GM18511 (cell line): Measurements from ENCODE around the gene RNF144A.
"Not testable (repeated sequence)": the region's sequence is repeated elsewhere in the genome, so short reads cannot be mapped to it uniquely, and the experiment has no call there.

Experiments used
- ATAC-seq: cut with Tn5 transposase; IDR thresholded peaks from one replicate; pipeline ENCODE4 v1.9.1; 2021; ENCODE audit warnings: mild to moderate bottlenecking, moderate library complexity; ENCODE audit not compliant: unreplicated experiment

Gene RNF144A

DNA sequence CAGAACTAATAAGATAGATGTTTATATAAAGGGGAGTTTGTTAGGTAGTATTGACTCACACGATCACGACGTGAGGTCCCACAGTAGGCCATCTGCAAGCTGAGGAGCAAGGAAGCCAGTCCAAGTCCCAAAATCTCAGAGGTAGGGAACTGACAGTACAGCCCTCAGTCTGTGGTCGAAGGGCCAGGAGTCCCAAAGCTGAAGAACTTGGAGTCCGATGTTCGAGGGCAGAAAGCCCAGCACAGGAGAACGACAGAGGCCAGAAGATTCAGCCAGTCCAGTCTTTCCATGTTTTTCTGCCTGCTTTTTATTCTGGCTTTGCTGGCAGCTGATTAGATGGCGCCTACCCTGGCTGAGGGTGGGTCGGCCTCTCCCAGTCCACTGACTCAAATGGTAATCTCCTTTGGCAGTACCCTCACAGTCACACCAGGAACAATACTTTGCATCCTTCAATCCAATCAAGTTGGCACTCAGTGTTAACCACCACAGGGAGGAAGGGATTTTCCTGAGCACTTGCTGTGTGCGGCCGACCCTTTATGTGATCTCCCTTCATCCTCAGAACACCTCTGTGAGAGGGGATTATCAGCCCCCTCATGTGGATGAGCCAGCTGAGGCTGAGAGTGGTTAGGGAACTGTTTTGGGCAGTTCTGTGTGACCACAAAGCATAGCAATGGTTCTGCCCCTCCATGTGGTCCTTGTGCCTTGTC is 78.3 kb downstream of the RNF144A start:
- ATAC-seq, result no peak

DNA sequence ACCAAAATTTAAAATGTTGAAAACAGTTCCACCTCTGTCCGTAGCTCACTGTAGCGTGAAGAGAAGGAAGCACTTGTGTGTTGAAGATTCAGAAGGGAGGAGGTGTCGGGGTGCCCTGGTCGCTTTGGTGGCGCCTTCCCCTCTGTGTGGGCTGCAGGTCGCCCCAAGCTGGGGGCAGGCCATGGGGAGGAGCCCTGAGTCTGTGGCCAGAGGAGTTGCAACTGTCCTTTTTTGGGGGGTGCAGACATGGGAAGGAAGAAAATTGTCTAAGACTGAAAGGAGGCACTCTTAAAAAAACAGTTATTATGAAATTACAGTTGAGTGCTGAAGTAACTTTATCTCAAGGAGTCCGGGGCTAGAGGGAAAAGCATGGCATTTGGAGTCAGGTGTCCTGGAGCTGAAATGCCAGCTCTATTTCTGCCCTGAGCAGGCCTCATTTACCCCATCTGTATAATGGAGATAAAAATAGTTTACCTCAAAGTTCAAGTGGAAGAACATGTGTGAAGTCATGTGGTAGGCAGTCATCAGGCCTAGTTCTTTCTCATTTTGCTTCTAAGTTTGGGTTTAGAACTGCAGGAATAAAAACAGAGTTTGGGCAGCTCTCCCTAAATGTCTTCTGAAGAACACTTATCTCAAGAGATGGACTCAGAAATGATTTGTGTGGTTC is 82.1 kb downstream of the RNF144A start:
- ATAC-seq, result peak; percentile 94

DNA sequence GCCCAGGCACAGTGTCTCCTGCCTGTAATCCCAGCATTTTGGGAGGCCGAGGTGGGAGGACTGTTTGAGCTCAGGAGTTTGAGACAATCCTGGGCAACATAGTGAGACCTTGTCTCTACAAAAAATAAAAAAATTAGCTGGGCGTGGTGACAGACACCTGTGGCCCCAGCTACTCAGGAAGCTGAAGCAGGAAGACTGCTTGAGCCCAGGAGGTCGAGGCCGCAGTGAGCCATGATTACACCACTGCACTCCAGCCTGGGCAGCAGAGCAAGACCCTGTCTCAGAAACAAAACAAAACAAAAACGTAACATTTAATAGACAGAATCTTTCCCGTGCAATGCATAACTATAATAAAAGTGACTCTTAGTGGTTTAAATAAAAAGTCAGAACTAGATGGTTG is 84.2 kb downstream of the RNF144A start:
- not testable (repeated sequence) for ATAC-seq

DNA sequence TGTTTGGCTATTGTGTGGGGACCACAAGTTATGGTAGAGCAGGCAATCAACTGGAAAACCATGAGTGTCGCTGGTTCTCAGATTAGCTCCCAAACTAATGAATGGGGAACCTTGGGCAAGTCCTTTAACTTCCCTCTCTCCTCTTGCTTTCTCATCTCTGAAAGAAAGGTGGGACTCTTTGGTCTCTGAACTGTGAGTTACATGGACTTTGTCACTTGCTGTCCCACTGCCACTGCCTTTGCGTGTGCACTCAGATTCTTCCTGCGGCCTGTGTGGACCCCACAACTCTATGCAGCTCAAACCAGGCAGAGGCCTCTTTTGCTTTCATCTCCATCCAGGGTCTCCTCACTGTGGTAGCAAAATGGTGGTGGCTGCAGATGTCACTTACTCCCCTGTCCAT is 86.7 kb downstream of the RNF144A start:
- ATAC-seq, result no peak

DNA sequence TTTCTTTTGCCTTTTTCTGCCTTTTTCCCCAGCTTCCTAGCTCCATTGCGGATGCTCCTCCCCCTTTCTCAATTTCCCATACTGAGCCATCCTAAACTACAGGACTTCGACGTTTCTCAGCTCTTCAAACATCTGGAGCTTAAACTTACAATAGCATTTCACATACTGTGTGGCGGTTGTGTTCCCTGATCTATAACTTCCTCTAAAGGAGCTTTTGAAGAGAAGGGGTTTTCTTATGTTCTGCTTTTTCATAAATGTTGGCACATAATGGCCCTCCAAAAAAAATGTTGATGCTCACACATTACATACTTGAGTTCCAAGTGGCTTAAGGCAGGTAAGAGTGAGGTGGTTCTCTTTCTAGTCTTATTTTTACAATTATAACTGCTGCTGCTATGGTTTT is 87.4 kb downstream of the RNF144A start:
- no peak for ATAC-seq

DNA sequence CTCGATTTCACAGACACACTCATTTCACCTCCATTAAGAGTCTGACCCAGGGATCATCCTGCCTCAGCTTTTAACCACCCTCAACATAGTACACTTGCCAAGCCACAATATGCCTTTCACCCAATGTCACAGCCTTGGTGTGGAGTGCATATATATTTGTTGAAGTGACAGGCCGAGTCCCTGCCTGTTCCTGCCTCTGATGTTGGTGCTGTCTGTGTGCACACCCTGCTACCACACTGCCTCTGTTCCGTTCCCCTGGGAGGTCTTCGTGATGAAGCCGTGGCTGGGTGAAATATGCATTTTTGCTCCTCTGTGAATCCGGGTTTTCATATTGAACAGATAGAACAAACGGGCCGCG is 90.3 kb downstream of the RNF144A start:
- no peak for ATAC-seq

DNA sequence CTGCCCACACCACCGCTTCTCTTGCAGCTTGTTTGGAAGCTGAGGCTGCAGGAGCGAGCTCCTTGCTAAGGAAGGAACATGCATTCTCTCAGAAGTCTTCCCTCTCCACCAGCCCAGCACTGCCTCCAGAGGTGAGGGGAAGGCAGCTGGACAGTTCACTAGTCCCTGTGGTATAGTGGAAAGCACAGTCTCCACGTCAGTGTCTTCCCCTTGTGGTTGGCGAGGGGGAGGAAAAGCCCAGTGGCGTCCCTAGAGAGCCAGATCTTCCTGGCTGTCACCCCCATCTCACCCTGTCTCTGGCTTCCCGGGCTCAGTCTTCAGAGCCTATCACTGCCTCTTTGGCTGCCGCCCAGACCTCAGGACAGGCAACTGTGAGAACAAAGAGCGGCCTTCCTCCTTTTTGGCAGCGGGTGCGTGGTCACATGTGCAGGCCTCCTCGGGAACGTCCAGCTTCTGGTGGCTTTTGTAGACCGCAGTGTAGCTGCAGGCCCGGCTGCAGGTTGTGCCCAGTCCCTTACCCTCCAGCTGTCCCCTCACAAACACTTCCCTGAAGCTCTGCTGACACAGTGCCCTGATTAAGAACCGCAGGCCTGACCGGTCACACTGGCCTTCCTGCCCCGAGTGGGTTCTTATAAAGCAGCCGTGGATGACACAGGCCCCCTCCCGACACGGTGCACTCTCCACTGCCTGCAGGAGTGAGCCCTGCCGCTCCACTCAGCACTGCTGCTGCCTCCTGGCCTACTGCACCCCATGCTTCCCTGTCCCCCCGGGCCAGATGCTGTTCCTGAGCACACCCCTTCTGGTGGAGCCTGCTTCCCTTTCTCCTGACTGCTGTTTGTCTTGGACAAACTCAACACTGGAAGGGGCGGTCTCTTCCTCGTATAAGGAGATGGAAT is 90.9 kb downstream of the RNF144A start:
- no peak for ATAC-seq

DNA sequence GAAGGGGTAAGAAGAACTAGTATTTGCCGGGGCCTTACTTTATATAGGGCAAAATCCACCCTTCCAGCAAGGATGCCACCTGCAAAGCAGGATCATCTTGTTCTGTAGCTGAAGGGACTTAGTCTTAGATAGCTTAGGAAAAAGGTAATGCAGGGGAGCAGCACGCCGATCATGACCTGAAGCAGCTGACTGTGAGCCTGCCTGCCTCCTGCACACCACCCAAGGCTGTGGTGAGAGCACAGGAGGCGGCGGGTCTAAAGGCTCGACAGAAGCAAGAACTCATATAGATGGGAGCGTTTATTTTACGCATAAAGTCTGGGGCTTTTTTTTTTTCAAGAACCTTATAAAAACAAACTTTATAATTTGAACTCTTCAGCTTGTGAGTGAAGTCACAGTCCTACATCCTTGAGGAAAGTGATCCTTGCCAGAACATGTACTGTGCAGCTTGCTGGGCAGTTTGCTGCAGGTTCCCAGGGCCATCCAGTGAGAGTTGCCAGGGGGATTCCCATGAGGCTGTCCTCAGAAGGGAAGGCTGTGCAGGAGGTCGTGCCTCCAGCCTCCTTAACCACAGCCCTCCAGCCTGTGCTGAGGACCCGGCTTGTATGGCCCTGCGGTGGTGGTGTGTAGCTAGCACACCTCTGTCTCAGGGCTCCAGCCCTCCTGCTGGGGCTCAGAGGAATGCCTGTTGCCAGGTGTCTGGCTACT is 92.1 kb downstream of the RNF144A start:
- ATAC-seq, result no peak

DNA sequence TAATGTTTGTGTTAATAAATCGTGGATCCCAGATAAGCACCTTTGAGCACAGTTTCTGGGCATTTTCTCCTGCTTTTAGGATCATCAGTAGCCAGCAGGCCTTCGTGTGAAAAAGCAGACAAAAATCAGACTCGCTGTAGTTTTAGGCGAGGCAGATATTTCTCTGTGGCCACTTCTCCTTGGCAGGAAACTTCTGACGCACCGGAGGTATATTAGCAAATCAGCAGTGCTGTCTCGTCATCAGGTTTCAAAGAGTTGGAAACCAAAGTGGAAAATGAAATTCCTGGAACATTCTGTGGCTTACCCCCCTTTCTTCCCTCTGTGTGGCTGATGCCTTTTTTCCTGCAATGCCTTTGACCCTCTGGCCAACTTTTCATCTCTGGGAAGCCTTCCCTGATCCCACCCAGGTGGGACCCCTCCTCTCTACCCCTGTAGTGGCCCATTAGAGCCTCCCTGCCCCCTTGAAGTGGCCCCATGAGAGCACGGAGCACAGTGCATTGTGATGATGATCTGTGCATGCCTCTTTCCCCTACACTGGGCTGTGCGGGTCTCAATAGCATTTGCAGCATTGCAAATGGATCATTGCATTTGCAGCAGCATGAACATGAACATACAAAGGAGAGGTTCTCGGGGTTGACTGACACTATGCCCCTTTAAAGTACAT is 93.3 kb downstream of the RNF144A start:
- no peak for ATAC-seq

DNA sequence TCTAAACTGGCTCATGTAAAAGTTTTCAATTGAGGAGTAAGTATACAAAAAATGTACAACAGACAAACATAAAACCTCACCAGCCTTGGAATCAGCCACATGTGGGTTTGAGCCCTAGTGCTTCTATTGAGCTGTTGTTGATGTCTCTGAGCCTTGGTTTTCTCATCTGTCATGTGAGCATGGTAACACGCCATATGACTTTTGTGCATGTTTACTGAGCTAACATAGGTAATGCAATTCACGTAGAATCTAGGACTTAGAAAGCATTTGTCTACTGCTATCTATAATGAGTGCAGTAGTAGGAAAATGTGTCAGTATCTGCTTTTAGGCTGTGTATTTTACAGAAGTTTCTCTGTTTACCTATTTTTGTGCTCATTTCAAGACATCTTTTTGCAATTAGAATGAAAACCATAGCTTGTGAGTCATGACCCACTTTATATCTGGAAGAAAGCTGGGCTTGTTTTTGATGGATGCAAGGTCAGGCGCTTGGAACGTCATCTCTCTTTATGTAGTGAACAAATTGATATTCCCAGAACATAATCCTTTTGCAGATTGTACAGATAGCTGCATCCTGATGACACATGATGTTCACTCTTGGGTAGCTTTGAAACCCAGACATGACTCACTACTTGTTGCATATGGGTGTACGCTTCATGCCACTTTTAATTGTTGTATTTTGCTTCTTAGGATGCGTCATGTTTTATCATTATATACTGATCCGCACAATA is 94.3 kb downstream of the RNF144A start:
- no peak for ATAC-seq

DNA sequence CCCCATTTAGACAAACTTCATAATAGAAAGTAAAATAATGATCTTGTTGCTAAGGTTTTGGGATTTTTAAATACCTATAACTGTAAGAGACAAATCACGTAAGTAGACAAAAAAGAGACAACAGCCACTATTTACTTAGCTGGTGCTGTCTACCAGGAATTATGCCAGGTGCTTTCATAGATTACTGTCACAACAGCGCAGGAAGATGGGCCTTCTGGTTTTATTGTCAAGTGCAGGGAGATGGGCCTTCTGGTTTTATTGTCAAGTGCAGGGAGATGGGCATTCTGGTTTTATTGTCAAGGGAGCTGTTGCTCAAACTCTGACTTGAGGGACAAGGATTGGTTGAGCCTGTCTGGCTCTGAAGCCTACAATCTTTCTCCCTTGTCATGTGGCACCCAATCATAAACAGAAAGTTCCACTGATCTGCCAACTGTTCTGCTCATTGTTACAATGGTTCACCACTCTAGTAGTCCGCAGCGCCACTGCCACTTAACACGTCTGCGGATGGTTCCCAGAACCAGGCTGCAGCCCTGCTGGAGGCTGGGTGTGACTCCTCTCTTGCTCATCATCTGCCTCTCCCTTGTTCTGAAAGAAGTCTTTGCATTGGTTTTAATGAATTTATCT is 95.0 kb downstream of the RNF144A start:
- ATAC-seq, result no peak

DNA sequence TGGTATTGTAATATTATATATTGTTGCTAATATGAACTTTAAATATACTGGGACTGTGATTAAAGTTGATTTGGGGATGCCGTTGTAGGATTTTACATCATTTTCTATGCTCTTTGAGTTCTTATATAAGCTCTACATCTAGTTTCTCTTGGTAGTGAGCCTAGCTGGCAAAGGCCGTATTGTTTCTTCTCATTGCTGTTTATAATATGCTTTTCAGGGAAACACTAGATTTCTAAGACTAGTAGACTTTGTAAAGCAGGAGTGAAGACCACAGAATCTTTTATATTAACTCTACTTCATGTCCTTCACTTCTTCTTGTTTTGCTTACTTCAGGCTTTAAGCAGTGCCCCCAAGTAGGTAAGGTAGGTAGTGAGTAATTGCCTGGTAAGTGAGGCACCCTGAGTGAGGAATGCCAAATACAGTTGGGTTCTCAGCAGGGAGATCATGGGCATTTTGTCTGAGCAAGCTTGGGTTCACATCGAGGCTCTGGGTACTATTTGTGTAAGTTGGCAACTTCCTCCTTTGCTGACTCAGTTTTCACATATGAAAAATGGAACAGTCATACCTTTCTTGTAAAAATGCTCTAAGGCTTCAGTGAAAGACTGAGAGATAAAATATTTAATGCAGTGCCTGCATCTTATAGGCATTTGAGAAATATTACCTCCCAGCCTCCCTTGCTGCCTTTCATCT is 96.4 kb downstream of the RNF144A start:
- ATAC-seq, result no peak

DNA sequence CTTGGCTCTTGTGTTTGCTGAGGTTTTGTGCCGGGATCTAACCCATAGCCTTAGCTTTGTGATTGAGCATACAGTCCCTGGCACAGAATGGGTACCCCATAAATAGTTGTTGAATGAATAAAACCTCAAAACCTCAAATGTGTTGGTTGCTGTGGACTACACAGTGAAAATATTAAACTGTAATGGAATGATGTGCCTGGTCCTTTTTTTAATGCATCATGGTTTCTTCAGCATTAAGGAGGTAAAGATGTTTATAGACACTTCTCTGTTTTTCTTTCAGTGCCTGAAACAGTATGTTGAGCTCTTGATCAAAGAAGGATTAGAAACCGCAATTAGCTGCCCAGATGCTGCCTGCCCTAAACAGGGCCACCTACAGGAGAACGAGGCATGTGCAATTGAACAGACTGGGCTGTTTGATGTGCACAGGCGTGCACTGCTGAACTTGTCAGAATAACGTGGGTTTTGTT is 97.0 kb downstream of the RNF144A start:
- peak; percentile 79 for ATAC-seq

DNA sequence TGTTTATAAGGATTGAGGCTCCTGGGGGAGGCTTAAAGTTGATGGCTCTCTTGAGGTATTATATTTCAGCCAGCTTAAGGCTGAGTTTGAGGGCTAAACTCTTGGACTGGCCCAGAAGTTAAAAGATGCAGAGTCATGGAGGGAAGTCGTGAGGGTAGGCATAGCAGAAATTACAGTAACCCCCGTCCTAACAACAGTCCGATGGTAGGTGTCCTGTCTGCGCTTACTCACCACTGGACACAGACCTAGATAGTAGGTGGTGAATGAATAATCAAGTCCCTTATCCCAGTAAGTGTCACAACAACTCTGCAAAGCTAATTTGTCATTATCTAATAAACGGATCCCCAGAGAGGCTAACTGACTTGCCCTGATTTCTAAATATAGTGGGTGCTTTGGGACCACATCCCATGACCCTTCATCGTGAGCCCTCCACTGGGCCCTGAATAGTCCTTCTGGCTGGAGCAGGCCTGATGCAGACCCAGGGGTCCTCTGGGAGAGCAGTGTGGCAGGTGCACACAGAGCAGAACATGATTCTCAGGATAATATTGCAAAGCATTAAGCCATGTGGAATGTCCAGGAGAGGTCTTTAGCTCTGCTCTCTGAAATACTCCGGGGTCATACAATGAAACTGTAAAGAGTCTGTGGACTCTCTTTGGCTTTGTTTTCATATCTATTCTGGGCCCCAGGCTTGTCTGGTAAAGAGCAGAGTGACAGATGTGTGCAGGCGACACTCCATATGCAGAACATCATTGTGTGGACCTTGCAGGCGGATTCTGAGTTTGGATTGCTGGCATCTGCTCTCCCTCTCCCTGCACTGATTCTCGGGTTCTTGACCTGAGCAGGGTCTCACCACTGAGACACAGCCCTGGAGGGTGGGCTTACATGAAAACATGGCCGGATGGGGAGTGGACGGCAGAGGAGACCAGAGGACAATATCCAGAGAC is 98.1 kb downstream of the RNF144A start:
- no peak for ATAC-seq

DNA sequence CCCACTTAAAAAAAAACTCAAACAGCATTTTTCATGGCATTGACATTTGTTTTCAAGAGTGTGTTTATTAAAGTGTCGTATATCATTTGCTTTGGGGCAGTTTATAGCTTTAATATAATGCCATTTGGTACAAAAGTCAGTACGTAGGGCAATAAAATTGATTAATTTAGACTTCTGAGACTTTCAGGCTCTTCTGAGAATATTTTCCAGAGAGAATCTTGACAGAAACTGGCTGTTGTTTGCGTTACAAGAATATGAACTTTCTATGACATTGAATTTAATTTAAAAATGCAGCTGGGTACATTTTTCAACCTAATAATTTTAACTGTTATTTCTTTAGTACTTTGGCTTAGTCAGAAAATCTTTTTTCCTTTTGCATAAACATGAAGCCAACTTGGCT is 98.9 kb downstream of the RNF144A start:
- ATAC-seq, result no peak

DNA sequence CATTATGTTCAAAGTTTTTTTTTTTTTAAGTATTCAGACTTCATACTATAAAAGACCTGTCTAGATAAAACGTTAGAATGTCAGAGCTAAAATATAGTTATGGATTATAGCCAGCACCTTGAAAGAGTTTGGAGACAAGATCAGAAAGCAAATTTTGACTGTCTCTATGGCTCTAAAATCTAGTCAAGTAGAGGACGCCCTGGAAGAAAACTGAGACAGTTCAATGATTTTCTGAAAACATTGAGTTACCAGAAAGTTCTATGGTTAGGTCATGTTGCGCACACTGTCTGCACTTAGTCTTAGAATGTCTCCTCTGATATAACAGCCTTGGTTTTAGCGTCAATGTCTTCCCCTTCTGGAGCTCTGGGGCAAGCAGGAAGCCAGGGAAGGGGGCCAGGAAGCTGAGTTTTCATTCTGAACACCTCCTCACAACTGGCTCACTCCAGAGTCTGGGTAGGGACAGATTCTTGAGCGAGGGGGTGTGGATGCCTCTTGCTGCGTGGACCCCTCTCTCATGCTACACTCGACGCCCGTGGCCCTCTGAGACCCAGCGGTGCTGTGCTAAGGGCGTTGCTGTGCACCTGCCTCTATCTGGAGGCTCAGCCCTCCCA is 99.5 kb downstream of the RNF144A start:
- ATAC-seq, result no peak

DNA sequence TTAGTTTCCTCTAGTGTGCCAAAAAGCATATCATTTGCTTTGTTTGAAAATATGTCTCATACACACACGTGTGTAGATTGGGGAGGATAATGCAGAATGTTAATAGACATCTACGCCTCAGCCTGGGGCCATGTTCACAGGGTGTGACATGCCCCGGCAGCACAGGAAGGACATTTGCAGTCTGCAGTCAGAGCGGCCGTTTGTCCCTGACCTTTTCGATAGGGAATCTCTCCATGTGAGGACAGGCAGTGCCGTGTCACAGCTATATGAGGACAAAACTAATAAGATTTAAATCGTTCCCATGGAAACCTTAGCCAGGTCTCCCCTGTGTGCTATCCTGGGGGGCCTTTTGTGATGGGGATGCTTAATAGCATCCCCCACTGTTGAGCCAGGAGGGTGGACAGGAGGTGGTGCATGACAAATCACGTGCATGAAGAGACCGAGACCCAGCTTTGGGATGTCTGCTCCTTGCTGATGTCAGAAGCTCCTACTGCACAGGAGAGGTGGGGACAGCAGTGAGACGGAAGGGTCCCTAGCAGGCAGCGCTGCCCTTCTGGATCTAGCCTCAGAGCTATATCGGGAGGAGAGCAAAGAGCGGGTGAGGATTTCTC is 100.6 kb downstream of the RNF144A start:
- ATAC-seq, result no peak
